ENCODE data around the gene STON2. TPM values are rescaled to one million over a fixed set of nuclear protein-coding genes. Genes with fewer than 3 reads are reported as not detected.

STON2 gene
- total and polyA plus RNA-seq, 9 donors = 9.0 to 34.5 (median 12.1) TPM

GRCh38 chr14:81310606-81311005, 89.5 kb downstream of the STON2 start:
- DNase-seq = no peak
- H3K9me3 ChIP-seq (replicated peaks; ENCODE audit: control insufficient read depth, low read depth, low read length) = no peaks in the 10 kb centered on the region
- H3K36me3 ChIP-seq (ENCODE audit: control insufficient read depth, insufficient read depth, low read length) = no peaks in the 10 kb centered on the region
- 100% methylated on average over 3 of the region's 4 CpGs for WGBS (ENCODE audit: insufficient coverage)
- peaks cover 12% of the 10 kb centered on the region for H3K4me1 ChIP-seq (ENCODE audit: control insufficient read depth, insufficient read depth, low read length)
- no peaks in the 10 kb centered on the region for H3K27me3 ChIP-seq (ENCODE audit: control insufficient read depth, insufficient read depth, low read length)
- no peak overlapping the region for H3K4me3 ChIP-seq (ENCODE audit: low read length)
- no peak overlapping the region for H3K27ac ChIP-seq (ENCODE audit: low read length)

- no peaks in the 10 kb centered on the region for H3K36me3 ChIP-seq (ENCODE audit: control insufficient read depth, insufficient read depth, low read length)
- no peaks in the 10 kb centered on the region for H3K9me3 ChIP-seq (replicated peaks; ENCODE audit: control insufficient read depth, low read depth, low read length)
- H3K27ac ChIP-seq (ENCODE audit: low read length) = no peak overlapping the region
- DNase-seq = no peak
- H3K4me1 ChIP-seq (ENCODE audit: control insufficient read depth, insufficient read depth, low read length) = peaks cover 6% of the 10 kb centered on the region
- H3K27me3 ChIP-seq (ENCODE audit: control insufficient read depth, insufficient read depth, low read length) = no peaks in the 10 kb centered on the region
- no CpG with 5 or more reads among the region's 2 CpGs for WGBS (ENCODE audit: insufficient coverage)
- no peak overlapping the region for H3K4me3 ChIP-seq (ENCODE audit: low read length)
Observed at GRCh38 chr14:81309511-81309910, 90.6 kb downstream of the STON2 start.

GRCh38 chr14:81305743-81306142, 94.4 kb downstream of the STON2 start:
- no peak for DNase-seq
- 100% methylated on average over 1 of the region's 3 CpGs for WGBS (ENCODE audit: insufficient coverage)
- Histone ChIP-seq H3K9me3 (replicated peaks; ENCODE audit: control insufficient read depth, low read depth, low read length) (no peaks in the 10 kb centered on the region), H3K36me3 (ENCODE audit: control insufficient read depth, insufficient read depth, low read length) (no peaks in the 10 kb centered on the region), H3K27ac (ENCODE audit: low read length) (no peak overlapping the region), H3K4me1 (ENCODE audit: control insufficient read depth, insufficient read depth, low read length) (no peaks in the 10 kb centered on the region), H3K4me3 (ENCODE audit: low read length) (no peak overlapping the region), H3K27me3 (ENCODE audit: control insufficient read depth, insufficient read depth, low read length) (no peaks in the 10 kb centered on the region)

- H3K9me3 ChIP-seq (replicated peaks; ENCODE audit: control insufficient read depth, low read depth, low read length) = no peaks in the 10 kb centered on the region
- no peak overlapping the region for H3K27ac ChIP-seq (ENCODE audit: low read length)
- no CpG with 5 or more reads among the region's 4 CpGs for WGBS (ENCODE audit: insufficient coverage)
- H3K36me3 ChIP-seq (ENCODE audit: control insufficient read depth, insufficient read depth, low read length) = no peaks in the 10 kb centered on the region
- no peak for DNase-seq
- H3K27me3 ChIP-seq (ENCODE audit: control insufficient read depth, insufficient read depth, low read length) = no peaks in the 10 kb centered on the region
- no peak overlapping the region for H3K4me3 ChIP-seq (ENCODE audit: low read length)
- no peaks in the 10 kb centered on the region for H3K4me1 ChIP-seq (ENCODE audit: control insufficient read depth, insufficient read depth, low read length)
Observed at GRCh38 chr14:81305065-81305464, 95.1 kb downstream of the STON2 start.

GRCh38 chr14:81303258-81303935, 96.7 kb downstream of the STON2 start:
- no peak for DNase-seq
- H3K9me3 ChIP-seq (replicated peaks; ENCODE audit: control insufficient read depth, low read depth, low read length) = no peaks in the 10 kb centered on the region
- WGBS (ENCODE audit: insufficient coverage) = 94% methylated on average over 4 of the region's 5 CpGs
- H3K27ac ChIP-seq (ENCODE audit: low read length) = no peak overlapping the region
- no peak overlapping the region for H3K4me3 ChIP-seq (ENCODE audit: low read length)
- H3K4me1 ChIP-seq (ENCODE audit: control insufficient read depth, insufficient read depth, low read length) = no peaks in the 10 kb centered on the region
- no peaks in the 10 kb centered on the region for H3K36me3 ChIP-seq (ENCODE audit: control insufficient read depth, insufficient read depth, low read length)
- H3K27me3 ChIP-seq (ENCODE audit: control insufficient read depth, insufficient read depth, low read length) = no peaks in the 10 kb centered on the region

GRCh38 chr14:81302638-81303037, 97.5 kb downstream of the STON2 start:
- Histone ChIP-seq H3K27me3 (ENCODE audit: control insufficient read depth, insufficient read depth, low read length) (no peaks in the 10 kb centered on the region), H3K27ac (ENCODE audit: low read length) (no peak overlapping the region), H3K4me1 (ENCODE audit: control insufficient read depth, insufficient read depth, low read length) (no peaks in the 10 kb centered on the region), H3K4me3 (ENCODE audit: low read length) (no peak overlapping the region), H3K36me3 (ENCODE audit: control insufficient read depth, insufficient read depth, low read length) (no peaks in the 10 kb centered on the region), H3K9me3 (replicated peaks; ENCODE audit: control insufficient read depth, low read depth, low read length) (no peaks in the 10 kb centered on the region)
- DNase-seq = no peak
- WGBS (ENCODE audit: insufficient coverage) = 100% methylated on average over 1 of the region's 3 CpGs

- 83% methylated on average over 1 of the region's 1 CpG for WGBS (ENCODE audit: insufficient coverage)
- Histone ChIP-seq H3K4me1 (ENCODE audit: control insufficient read depth, insufficient read depth, low read length) (no peaks in the 10 kb centered on the region), H3K4me3 (ENCODE audit: low read length) (no peak overlapping the region), H3K9me3 (replicated peaks; ENCODE audit: control insufficient read depth, low read depth, low read length) (no peaks in the 10 kb centered on the region), H3K27ac (ENCODE audit: low read length) (no peak overlapping the region), H3K36me3 (ENCODE audit: control insufficient read depth, insufficient read depth, low read length) (no peaks in the 10 kb centered on the region), H3K27me3 (ENCODE audit: control insufficient read depth, insufficient read depth, low read length) (no peaks in the 10 kb centered on the region)
- DNase-seq = no peak
Observed at GRCh38 chr14:81301813-81302212, 98.3 kb downstream of the STON2 start.

GRCh38 chr14:81301371-81301770, 98.8 kb downstream of the STON2 start:
- Histone ChIP-seq H3K27me3 (ENCODE audit: control insufficient read depth, insufficient read depth, low read length) (no peaks in the 10 kb centered on the region), H3K4me3 (ENCODE audit: low read length) (no peak overlapping the region), H3K9me3 (replicated peaks; ENCODE audit: control insufficient read depth, low read depth, low read length) (no peaks in the 10 kb centered on the region), H3K36me3 (ENCODE audit: control insufficient read depth, insufficient read depth, low read length) (no peaks in the 10 kb centered on the region), H3K27ac (ENCODE audit: low read length) (no peak overlapping the region), H3K4me1 (ENCODE audit: control insufficient read depth, insufficient read depth, low read length) (no peaks in the 10 kb centered on the region)
- WGBS (ENCODE audit: insufficient coverage) = 20% methylated on average over 1 of the region's 1 CpG
- no peak for DNase-seq

GRCh38 chr14:81298911-81299310, 101.2 kb downstream of the STON2 start:
- WGBS (ENCODE audit: insufficient coverage) = no CpG with 5 or more reads among the region's 2 CpGs
- no peak for DNase-seq
- Histone ChIP-seq H3K27me3 (ENCODE audit: control insufficient read depth, insufficient read depth, low read length) (no peaks in the 10 kb centered on the region), H3K36me3 (ENCODE audit: control insufficient read depth, insufficient read depth, low read length) (no peaks in the 10 kb centered on the region), H3K27ac (ENCODE audit: low read length) (no peak overlapping the region), H3K4me3 (ENCODE audit: low read length) (no peak overlapping the region), H3K4me1 (ENCODE audit: control insufficient read depth, insufficient read depth, low read length) (no peaks in the 10 kb centered on the region), H3K9me3 (replicated peaks; ENCODE audit: control insufficient read depth, low read depth, low read length) (no peaks in the 10 kb centered on the region)

- no peak overlapping the region for H3K4me3 ChIP-seq (ENCODE audit: low read length)
- no peaks in the 10 kb centered on the region for H3K4me1 ChIP-seq (ENCODE audit: control insufficient read depth, insufficient read depth, low read length)
- no peak overlapping the region for H3K27ac ChIP-seq (ENCODE audit: low read length)
- H3K27me3 ChIP-seq (ENCODE audit: control insufficient read depth, insufficient read depth, low read length) = no peaks in the 10 kb centered on the region
- WGBS (ENCODE audit: insufficient coverage) = no CpG with 5 or more reads among the region's 2 CpGs
- no peak for DNase-seq
- no peaks in the 10 kb centered on the region for H3K36me3 ChIP-seq (ENCODE audit: control insufficient read depth, insufficient read depth, low read length)
- H3K9me3 ChIP-seq (replicated peaks; ENCODE audit: control insufficient read depth, low read depth, low read length) = no peaks in the 10 kb centered on the region
Observed at GRCh38 chr14:81298122-81298521, 102.0 kb downstream of the STON2 start.

All from muscle of leg (tissue), 11 donors.